Activated T-helper 17 cell treated with anti-CD3 and anti-CD28 coated beads, Interleukin-2, amount 50 U/mL, for 72 hours (primary cell): ENCODE results near the gene MRNIP. TPM values are rescaled to one million over a fixed set of nuclear protein-coding genes. Genes with fewer than 3 reads are reported as not detected.

Source experiments
- ATAC-seq: fragments of 150-1000 bp; cut with Tn5 transposase; replicated peaks from 2 replicates; pipeline ENCODE4 v1.10.0; 2021; ENCODE audit warnings: mild to moderate bottlenecking, moderate library complexity
- H3K27ac Mint-ChIP-seq: one replicate; pipeline ENCODE4 v1.8.0; 2022; ENCODE audit warnings: mixed read lengths
- H3K27me3 Mint-ChIP-seq: one replicate; pipeline ENCODE4 v1.8.0; 2022; ENCODE audit warnings: mixed read lengths
- H3K36me3 Mint-ChIP-seq: one replicate; pipeline ENCODE4 v1.8.0; 2022; ENCODE audit warnings: low read depth, mild to moderate bottlenecking, mixed read lengths
- H3K4me1 Mint-ChIP-seq: one replicate; pipeline ENCODE4 v1.8.0; 2022; ENCODE audit warnings: mixed read lengths
- H3K4me3 Mint-ChIP-seq: one replicate; pipeline ENCODE4 v1.8.0; 2022; ENCODE audit warnings: mild to moderate bottlenecking, mixed read lengths
- H3K9me3 Mint-ChIP-seq: one replicate; pipeline ENCODE4 v1.8.0; 2022; ENCODE audit warnings: mixed read lengths
- total RNA-seq, 2 donors: library from RNA; stranded (reverse); gene quantifications; one replicate each; pipeline ENCODE4 v1.2.3, GENCODE V29; 2022

The MRNIP gene
- total RNA-seq, result 10 to 100 TPM; 17.4 to 35.2 TPM

- no peaks in the 10 kb centered on the region for H3K9me3 Mint-ChIP-seq
- peak within 1 kb of the TSS; percentile 91 for H3K4me3 Mint-ChIP-seq
- peak; percentile 98 for ATAC-seq
These were observed at the start of gene MRNIP for GRCh38 chr5:179858586-179859427. TSS of gene MRNIP (minus strand) at chr5:179858817. CDS start at chr5:179858796, 21 bp downstream.

GRCh38 chr5:179907556-179908324 lies 49.1 kb upstream of the MRNIP start, which contains the start of gene TBC1D9B:
TSS of gene TBC1D9B (minus strand) at chr5:179907897. CDS start at chr5:179907821, 76 bp downstream.
- H3K9me3 Mint-ChIP-seq, result no peaks in the 10 kb centered on the region
- peak; percentile 94 for ATAC-seq
- peaks cover 30% of the 10 kb centered on the region for H3K36me3 Mint-ChIP-seq
- peak within 1 kb of the TSS; percentile 66 for H3K27ac Mint-ChIP-seq
- H3K27me3 Mint-ChIP-seq, result no peaks in the 10 kb centered on the region
- peak within 1 kb of the TSS; percentile 82 for H3K4me3 Mint-ChIP-seq
- peaks cover 4% of the 10 kb centered on the region for H3K4me1 Mint-ChIP-seq

More at GRCh38 chr5:179858586-179859427, at the start of gene MRNIP:
- Mint-ChIP-seq H3K27me3 (no peaks in the 10 kb centered on the region), H3K27ac (peak within 1 kb of the TSS; percentile 87), H3K36me3 (peaks cover 14% of the 10 kb centered on the region), H3K4me1 (peaks cover 3% of the 10 kb centered on the region)

- H3K4me3 Mint-ChIP-seq, result peak overlapping the region; percentile 82
- peak; percentile 29 for ATAC-seq
- H3K4me1 Mint-ChIP-seq, result peaks cover 4% of the 10 kb centered on the region
- peaks cover 34% of the 10 kb centered on the region for H3K36me3 Mint-ChIP-seq
- H3K27ac Mint-ChIP-seq, result peak overlapping the region; percentile 66
- no peaks in the 10 kb centered on the region for H3K9me3 Mint-ChIP-seq
- no peaks in the 10 kb centered on the region for H3K27me3 Mint-ChIP-seq
These were observed 48.4 kb upstream of the MRNIP start for GRCh38 chr5:179906795-179907555.

- Mint-ChIP-seq H3K27me3 (no peaks in the 10 kb centered on the region), H3K4me3 (peak overlapping the region; percentile 82), H3K9me3 (no peaks in the 10 kb centered on the region), H3K4me1 (peaks cover 4% of the 10 kb centered on the region), H3K36me3 (peaks cover 38% of the 10 kb centered on the region), H3K27ac (peak overlapping the region; percentile 27)
- ATAC-seq, result no peak
These were observed 47.7 kb upstream of the MRNIP start for GRCh38 chr5:179906294-179906794.

GRCh38 chr5:179905161-179905560 lies 46.5 kb upstream of the MRNIP start:
- no peak for ATAC-seq
- Mint-ChIP-seq H3K4me3 (no peak overlapping the region), H3K4me1 (peaks cover 4% of the 10 kb centered on the region), H3K27me3 (no peaks in the 10 kb centered on the region), H3K36me3 (peaks cover 50% of the 10 kb centered on the region), H3K27ac (no peak overlapping the region), H3K9me3 (no peaks in the 10 kb centered on the region)

- Mint-ChIP-seq H3K9me3 (no peaks in the 10 kb centered on the region), H3K4me3 (no peak overlapping the region), H3K27me3 (no peaks in the 10 kb centered on the region), H3K4me1 (peaks cover 4% of the 10 kb centered on the region), H3K36me3 (peaks cover 55% of the 10 kb centered on the region), H3K27ac (no peak overlapping the region)
- ATAC-seq, result no peak
These were observed 46.0 kb upstream of the MRNIP start for GRCh38 chr5:179904463-179905160.

- H3K4me1 Mint-ChIP-seq, result peaks cover 4% of the 10 kb centered on the region
- no peak overlapping the region for H3K27ac Mint-ChIP-seq
- H3K9me3 Mint-ChIP-seq, result no peaks in the 10 kb centered on the region
- ATAC-seq, result no peak
- H3K4me3 Mint-ChIP-seq, result no peak overlapping the region
- no peaks in the 10 kb centered on the region for H3K27me3 Mint-ChIP-seq
- H3K36me3 Mint-ChIP-seq, result peaks cover 71% of the 10 kb centered on the region
These were observed 44.1 kb upstream of the MRNIP start for GRCh38 chr5:179902763-179903158.

- no peak for ATAC-seq
- Mint-ChIP-seq H3K4me3 (no peak overlapping the region), H3K4me1 (peaks cover 4% of the 10 kb centered on the region), H3K36me3 (peaks cover 77% of the 10 kb centered on the region), H3K9me3 (no peaks in the 10 kb centered on the region), H3K27ac (peak overlapping the region; percentile 25), H3K27me3 (no peaks in the 10 kb centered on the region)
These were observed 43.5 kb upstream of the MRNIP start for GRCh38 chr5:179901915-179902762.

GRCh38 chr5:179901462-179901861 lies 42.8 kb upstream of the MRNIP start:
- no peaks in the 10 kb centered on the region for H3K27me3 Mint-ChIP-seq

GRCh38 chr5:179900711-179901110 lies 42.1 kb upstream of the MRNIP start:
- Mint-ChIP-seq H3K4me3 (no peak overlapping the region), H3K4me1 (no peaks in the 10 kb centered on the region), H3K36me3 (peaks cover 80% of the 10 kb centered on the region), H3K27me3 (no peaks in the 10 kb centered on the region), H3K9me3 (no peaks in the 10 kb centered on the region), H3K27ac (no peak overlapping the region)
- no peak for ATAC-seq

More at GRCh38 chr5:179901462-179901861, 42.8 kb upstream of the MRNIP start:
- ATAC-seq, result no peak
- Mint-ChIP-seq H3K9me3 (no peaks in the 10 kb centered on the region), H3K36me3 (peaks cover 81% of the 10 kb centered on the region), H3K27ac (no peak overlapping the region), H3K4me3 (no peak overlapping the region), H3K4me1 (peaks cover 4% of the 10 kb centered on the region)

- Mint-ChIP-seq H3K4me3 (no peak overlapping the region), H3K36me3 (peaks cover 80% of the 10 kb centered on the region), H3K27me3 (no peaks in the 10 kb centered on the region), H3K27ac (no peak overlapping the region), H3K9me3 (no peaks in the 10 kb centered on the region), H3K4me1 (no peaks in the 10 kb centered on the region)
- ATAC-seq, result no peak
These were observed 41.6 kb upstream of the MRNIP start for GRCh38 chr5:179900206-179900605.

GRCh38 chr5:179895861-179896260 lies 37.2 kb upstream of the MRNIP start:
- no peak overlapping the region for H3K4me3 Mint-ChIP-seq
- no peaks in the 10 kb centered on the region for H3K4me1 Mint-ChIP-seq
- no peaks in the 10 kb centered on the region for H3K9me3 Mint-ChIP-seq
- H3K27me3 Mint-ChIP-seq, result no peaks in the 10 kb centered on the region
- H3K36me3 Mint-ChIP-seq, result peaks cover 58% of the 10 kb centered on the region
- no peak overlapping the region for H3K27ac Mint-ChIP-seq
- no peak for ATAC-seq
